HFF-Myc (cell line): ENCODE measurements around the gene HTT.

ENCODE experiments used
- DNase-seq: peaks from one replicate; pipeline ENCODE4 v3.0.0-alpha.2; 2011; ENCODE audit warnings: low read depth; ENCODE audit errors: extremely low read depth
- H3K4me3 ChIP-seq: replicated peaks from 2 replicates; pipeline ENCODE4 v1.5.1; 2011; ENCODE audit warnings: low read depth, mild to moderate bottlenecking, control low read depth, low read length
- TF ChIP-seq, protein P1 (sequence below): IDR thresholded peaks from 2 replicates; pipeline ENCODE4 v1.5.1; 2012; ENCODE audit warnings: mild to moderate bottlenecking, low read depth, low read length, control low read depth; ENCODE audit errors: missing control alignments

The HTT gene

DNA sequence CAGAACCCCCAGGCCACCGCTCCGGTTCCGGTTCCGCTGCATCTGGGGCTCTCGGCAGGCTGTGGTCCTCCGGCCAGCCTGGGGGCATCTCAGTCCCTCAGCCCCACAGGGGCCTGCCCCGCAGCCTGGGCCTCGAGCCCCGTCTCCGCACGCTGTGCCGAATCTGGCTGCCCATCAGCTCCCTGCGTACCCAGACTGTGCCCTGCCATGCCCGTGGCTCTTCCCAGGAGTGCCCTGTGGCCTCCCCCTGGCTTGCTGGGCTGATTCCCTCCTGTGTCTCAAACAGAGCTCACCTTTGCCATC is 173.6 kb downstream of the HTT start:
- DNase-seq, result no peak
- no peak overlapping the region for H3K4me3 ChIP-seq
- TF ChIP-seq, protein P1, sequence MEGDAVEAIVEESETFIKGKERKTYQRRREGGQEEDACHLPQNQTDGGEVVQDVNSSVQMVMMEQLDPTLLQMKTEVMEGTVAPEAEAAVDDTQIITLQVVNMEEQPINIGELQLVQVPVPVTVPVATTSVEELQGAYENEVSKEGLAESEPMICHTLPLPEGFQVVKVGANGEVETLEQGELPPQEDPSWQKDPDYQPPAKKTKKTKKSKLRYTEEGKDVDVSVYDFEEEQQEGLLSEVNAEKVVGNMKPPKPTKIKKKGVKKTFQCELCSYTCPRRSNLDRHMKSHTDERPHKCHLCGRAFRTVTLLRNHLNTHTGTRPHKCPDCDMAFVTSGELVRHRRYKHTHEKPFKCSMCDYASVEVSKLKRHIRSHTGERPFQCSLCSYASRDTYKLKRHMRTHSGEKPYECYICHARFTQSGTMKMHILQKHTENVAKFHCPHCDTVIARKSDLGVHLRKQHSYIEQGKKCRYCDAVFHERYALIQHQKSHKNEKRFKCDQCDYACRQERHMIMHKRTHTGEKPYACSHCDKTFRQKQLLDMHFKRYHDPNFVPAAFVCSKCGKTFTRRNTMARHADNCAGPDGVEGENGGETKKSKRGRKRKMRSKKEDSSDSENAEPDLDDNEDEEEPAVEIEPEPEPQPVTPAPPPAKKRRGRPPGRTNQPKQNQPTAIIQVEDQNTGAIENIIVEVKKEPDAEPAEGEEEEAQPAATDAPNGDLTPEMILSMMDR, result no peak

DNA sequence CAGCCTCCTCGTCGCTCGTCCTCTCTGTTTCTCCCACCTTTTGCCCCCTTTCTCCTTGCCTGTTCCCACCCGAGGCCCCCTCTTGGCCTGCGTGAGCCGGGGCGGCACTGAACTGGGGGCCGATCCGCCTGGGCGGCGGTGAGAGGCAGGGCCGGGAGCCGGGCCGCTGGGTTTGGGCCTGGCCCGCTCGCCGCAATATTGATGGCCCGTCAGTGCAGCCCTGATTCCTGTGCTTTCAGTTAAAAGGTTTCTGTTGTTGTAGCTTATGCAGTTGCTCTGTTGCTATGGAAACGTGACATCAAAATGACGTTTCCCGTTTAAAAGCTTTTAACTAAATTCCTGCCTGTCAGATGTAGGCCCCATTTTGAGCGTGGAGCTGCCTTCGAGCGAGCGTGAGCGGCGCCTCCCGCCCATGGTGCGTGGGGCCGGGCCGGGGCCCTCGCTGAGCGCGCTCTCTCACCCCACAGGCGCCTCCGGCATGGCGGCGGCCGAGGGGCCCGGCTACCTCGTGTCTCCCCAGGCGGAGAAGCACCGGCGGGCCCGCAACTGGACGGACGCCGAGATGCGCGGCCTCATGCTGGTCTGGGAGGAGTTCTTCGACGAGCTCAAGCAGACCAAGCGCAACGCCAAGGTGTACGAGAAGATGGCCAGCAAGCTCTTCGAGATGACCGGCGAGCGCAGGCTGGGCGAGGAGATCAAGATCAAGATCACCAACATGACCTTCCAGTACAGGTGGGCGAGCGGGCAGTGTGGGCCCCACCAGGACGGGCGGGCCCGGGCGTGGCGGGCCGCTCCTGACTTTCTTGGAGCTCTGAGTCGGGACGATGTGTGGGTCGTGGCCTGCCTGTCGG is 174.6 kb downstream of the HTT start, which contains the start of gene MSANTD1:
Gene MSANTD1, plus strand, starts transcription at position 349 of the 851 bp plus-strand sequence. Its CDS starts 64 bp downstream, at position 413.
- H3K4me3 ChIP-seq, result no peak within 1 kb of the TSS
- DNase-seq, result peak; percentile 39
- TF ChIP-seq, protein P1, result no peak

DNA sequence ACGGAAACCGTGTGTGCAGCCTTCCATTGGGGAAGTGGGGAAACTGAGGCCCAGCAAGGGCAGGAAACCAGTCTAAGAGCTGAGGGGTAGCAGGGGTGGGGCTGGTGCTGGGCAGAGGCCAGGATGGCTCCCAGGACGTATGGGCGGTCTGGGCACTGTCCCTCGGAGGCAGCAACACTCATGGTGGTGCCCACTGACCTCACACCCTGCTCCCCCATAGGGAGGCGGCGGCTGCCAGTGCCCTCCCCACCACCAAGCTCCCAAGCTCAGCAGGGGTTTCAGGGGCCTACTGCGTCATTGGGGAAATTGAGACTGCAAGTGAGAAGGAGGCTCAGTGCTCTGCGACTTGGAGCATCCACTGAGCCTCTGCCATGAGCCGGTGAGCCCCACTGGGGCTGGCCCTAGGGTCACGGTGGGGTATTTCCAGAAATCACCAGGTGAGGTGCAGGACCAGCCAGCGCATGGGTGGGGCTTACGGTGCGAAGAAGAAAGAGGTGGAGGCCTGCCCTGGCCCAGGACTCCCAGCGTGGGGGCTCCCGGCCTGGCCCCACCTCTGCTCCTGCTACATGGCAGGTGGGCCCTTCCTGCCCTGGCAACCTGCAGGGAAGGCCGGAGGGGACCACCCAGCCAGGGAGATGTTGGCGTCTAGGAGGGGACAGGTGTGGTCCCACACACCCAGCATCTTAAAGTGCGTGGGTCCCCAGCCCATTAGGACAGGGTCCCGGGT is 175.4 kb downstream of the HTT start:
- TF ChIP-seq, protein P1, result no peak
- no peak overlapping the region for H3K4me3 ChIP-seq
- DNase-seq, result no peak

DNA sequence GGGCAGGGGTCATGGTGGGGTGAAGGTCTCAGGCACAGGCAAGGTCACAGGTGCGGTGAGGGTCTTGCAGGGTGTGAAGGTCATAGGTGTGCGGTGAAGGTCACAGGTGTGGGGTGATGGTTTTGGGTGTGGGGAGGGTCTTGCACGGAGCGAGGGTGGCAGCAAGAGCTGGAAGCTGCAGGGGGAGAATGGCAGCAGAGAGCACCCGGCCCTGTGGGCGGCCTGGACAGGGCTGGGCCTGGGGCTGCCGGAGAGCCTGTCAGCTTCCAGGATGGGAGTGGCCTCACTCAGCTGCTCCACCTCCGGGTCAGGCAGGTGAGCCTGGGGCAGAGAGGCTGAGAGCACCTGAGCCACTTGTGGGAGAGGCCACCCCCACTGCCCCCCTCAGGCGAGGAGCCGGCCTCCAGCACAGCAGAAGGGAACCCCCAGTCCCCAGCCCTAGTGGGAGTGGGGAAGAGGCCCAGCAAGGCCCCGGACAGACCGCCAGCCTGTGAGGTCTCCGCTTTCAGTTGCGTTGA is 176.0 kb downstream of the HTT start:
- TF ChIP-seq, protein P1, result no peak
- no peak for DNase-seq
- no peak overlapping the region for H3K4me3 ChIP-seq

DNA sequence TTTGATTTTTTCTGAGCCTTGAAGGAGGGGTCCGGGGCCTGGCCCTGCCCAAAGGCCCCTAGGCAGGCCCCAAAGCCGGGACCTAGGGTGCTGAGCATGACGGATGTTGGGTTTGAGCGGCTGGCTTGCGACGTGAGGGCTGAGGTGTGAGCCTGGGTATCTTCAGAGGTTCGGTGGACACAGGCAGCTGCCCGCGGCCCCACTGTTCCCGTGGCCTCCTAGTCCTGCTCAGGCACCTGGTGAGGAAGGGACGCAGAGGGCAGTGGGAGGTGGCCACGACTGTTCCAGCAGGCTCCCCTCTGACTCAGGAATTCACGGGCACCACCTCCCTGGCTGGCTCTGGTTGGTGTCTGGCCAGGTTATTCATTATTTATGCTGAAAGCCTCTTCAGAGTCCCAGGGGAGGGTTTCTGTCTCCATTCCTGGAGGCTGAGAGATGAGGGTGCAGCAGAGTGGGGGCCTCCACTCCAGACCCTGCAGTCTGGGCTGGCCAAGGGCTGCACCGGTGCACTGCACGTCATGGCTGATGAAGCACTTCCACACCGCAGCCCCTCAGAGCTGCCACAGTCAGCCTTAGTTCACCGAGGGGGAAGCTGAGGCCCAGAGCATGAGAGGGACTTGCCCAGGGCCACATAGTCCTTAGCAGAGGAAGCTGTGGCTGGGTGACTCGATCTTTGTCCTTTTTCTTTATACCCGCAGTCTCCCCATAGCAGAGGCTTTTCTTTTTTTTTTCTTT is 176.6 kb downstream of the HTT start:
- TF ChIP-seq, protein P1, result no peak
- DNase-seq, result no peak

DNA sequence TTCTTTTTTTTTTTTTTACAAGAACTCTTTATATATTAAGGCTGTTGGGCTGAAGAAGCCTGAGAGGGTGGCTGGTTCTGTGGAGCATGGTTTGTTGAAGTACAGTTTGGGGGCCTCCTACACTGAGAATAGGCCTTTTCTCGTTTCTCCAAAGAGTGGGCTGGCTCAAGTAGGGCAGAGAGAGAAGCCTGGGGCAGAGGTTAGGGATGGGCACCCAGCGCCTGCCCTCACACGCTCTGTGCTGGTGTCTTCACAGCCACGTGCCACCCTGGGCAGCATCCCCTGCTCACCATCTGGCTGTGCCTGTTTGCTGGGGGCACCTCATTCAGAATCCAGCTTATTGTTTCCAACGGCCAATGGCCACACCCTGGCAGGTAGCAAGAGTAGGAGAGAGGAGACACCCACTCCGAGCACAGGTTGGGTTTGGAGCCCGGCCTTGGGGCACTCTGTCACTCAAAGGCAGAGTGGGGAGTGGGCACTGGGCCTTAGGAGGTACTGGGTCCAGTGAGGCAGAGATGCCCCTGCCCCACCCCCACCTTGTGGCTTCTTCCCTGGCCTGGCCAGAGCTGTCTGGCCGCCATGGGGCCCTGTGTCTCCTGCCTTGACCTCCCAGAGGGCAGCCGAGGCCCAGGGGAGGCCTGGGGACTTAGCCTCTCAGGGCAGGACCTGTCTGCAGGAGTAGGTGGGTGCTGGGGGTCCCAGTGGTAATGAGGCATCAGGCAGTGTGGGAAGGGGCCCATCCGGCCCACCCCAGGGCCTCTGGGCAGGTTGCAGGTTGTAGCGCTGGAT is 177.4 kb downstream of the HTT start:
- no peak for DNase-seq
- TF ChIP-seq, protein P1, result no peak

More for the DNA sequence above, 176.6 kb downstream of the HTT start:
- no peak overlapping the region for H3K4me3 ChIP-seq

More for the DNA sequence above, 177.4 kb downstream of the HTT start:
- H3K4me3 ChIP-seq, result no peak overlapping the region
